Stimulated activated CD4-positive, alpha-beta T cell treated with anti-CD3 and anti-CD28 coated beads, Interleukin-1b, Interleukin-23, amount 100 ng/mL, for 24 hours (primary cell): Measurements from ENCODE around the gene LDLRAD3.
"Not testable (repeated sequence)": the region's sequence is repeated elsewhere in the genome, so short reads cannot be mapped to it uniquely, and the experiment has no call there.

Source experiments
- DNase-seq, 4 experiments: peaks; one replicate each; pipeline ENCODE4 v3.0.0-alpha.2; 2020; ENCODE audit warnings: low read depth in 4 of 4, low spot score in 1 of 4

LDLRAD3 gene

DNA sequence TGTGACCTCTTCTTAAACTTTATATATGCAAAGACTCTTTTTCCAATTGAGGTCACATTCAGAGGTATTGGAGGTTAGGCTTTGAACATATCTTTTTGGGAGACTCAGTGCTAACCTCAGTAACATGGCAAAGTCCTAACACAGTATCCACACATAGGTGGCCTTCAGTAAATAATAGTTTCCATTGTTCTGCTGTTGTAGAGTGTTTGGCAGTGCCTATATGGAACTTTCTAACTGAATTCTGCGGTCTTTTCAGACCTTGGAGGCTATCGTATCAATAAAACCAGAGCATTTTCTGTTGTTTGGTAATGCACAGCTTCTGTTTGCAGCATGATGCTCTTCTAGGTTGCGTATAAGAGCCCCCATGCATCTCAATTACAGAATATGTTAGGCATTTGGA is 47.0 kb downstream of the LDLRAD3 start:
- no peak for DNase-seq

DNA sequence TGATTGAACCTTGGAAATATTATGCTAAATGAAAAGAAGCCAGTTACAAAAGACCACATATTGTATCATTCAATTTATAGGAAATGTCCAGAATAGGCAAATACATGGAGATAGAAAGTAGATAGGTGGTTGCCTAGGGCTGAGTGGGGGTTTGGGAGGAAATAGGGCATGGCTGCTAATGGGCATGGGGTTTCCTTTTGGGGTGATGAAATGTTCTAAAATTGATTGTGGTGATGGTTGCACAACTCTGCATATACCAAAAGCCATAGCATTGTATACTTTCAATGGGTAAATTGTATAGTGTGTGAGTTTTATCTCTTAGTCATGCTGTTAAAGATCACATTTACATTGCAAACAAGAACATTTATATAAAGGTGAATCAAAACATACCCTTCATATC is 48.7 kb downstream of the LDLRAD3 start:
- no peak for DNase-seq

DNA sequence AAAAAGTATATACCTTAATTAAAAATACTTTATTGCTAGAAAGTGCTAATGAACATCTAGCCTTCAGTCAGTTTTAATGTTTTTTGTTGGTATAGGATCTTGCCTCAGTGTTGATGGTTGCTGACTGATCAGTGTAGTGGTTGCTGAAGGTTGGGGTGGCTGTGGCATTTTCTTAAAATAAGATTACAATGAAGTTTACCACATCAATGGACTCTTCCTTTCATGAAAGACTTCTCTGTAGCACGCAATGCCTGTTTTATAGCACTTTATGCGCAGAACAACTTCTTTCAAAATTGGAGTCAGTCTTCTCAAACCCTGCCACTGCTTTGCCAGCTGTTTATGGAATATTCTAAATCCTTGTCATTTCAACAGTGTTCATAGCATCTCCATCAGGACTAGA is 50.6 kb downstream of the LDLRAD3 start:
- no peak for DNase-seq

DNA sequence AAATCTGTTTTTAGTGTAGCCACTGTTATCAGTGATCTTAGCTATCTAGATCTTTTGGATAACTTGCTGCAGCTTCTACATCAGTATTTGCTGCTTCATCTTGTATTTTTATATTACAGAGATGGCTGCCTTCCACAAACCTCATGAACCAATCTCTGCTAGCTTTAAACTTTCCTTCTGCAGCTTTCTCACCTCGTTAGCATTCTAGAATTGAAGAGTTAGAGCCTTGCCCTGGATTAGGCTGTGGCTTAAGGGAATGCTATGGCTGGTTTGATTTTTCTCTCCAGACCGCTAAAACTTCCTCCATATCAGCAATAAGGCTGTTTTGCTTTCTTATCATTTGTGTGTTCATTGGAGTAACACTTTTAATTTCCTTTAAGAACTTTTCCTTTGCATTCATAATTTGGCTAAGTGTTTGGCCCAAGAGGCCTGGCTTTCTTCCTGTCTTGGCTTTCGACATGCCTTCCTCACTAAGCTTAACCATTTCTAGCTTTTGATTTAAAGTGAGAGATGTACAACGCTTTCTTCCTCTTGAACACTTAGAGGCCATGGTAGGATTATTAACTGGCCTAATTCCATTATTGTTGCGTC is 51.9 kb downstream of the LDLRAD3 start:
- DNase-seq: no peak

DNA sequence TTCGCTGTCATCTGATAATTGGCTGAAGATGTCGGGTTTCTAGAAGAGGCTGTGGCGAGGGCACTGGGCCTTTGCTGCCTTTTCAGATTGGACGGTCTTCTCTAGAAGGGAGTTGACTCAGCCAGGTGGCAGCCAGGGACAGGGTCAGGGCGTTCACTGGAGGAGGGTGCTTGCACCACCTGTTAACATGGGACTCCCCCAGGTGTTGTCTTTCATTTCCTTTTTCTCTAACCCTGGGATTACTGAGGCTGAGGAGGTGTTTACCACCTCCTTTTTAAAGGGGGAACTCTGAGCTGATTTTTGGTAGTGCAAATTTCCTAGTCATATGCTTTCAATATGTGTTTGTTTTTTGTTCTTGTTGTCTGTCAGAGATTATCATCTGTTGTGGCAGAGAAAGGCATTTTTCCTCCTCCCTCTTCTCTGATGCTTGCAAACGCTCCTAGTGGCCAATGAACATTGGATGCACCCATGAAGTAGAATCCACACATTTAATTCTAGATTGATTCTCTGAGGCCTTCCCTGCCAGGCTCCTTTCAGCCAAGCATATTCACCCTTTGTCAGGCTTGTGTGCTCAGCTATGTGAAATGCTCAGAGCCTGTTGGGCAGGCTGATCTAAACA is 54.1 kb downstream of the LDLRAD3 start:
- DNase-seq: no peak

DNA sequence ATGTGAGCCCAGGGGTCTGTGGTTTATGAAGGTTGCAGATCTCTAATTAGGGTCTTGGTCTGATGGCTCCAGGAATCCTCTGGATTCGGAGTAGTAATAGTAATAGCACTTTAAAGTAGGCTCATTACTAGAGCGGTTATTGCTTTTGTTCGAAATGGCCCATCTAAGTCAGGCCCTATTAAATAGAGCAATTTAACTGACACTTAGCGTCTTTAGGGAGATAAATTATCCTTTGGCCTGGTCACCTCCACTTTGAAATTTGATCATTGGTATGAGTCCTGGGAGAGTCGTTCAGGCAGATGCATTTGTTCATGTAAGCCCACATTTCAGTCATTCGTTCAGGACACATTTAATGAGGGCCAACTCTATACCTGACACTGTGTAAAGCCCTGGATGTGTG is 54.8 kb downstream of the LDLRAD3 start:
- DNase-seq: no peak

DNA sequence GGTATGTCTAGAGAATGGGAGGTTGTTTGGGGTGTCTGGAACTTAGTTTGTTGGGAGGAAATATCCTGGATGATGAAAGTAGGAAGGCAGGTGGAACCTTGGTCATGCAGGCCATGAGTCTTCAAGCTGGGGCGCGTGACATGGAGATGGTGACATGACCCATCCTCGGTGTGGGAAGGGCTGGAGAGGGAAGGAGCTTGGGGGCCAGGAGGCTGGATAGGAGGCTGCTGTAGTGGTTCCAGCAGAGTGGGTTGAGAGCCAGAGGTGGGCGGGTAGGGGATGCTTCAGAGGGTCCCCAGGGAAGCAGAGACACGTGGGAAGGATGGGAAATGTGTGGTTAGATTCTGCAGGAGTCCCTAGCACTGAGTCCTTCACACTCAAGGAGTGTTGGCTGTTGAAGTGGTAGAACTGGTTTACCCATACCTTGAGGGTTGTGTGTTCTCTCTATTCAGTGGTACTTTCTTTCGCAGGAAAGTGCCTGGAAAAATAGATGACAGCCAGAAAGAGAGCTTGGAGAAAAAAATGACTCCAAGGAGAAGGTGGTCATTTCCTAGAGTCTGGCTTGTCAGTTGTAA is 56.8 kb downstream of the LDLRAD3 start:
- no peak for DNase-seq

DNA sequence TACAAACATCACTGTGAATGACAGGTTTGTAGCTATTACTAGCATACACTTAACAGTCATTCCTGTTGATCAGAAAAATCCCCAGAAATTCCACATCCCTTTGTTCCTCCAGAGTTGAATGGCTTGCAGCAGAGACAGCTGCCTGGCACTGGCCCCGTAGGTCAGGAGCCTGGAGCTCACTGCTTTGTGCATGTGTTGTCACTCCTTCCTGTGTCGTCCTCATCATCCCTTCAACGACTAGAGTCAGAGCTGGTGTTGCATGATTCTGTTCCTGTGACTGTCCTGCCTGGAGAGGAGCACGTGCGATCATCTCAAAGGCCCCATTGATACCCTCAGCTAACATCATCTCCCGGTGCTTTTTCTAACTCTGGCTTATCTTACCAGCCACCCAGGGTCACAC is 58.3 kb downstream of the LDLRAD3 start:
- DNase-seq: no peak

DNA sequence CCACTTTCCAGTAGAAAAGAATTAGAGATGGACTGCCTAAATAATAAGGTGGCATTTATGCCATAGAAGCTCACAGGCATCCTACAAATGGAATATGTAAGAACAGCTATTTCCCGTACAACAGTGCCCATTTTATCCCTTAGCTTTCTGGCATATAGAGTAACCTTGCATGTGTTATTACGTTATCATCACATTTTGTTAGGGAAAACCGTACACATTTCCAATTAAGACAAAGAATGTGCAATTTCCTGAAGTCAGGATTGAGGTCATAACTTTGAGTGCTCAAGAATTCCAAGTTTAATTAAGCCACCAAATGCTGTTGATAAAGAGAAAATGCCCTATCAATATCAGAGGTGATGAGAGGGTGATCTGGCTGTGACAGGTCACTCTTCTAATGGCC is 58.9 kb downstream of the LDLRAD3 start:
- no peak for DNase-seq

DNA sequence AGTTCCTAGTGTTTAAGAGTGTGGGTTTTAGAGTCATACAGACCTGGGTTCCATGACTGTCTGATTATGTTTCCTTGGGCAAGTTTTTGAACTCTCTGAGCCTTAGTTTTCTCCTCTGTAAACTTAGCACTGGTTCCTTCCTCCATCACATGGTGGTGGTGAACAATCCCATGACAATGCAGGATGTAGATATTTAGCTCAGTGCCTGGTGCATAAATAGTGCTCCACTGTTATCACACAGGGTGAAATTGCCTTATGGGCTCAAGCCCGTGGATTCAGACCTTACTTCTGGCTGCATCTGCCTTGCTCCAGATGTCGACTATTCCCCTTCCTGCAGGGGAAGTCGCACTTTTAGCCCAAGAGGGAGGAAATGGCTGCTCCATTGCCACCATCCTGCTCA is 62.7 kb downstream of the LDLRAD3 start:
- no peak for DNase-seq

DNA sequence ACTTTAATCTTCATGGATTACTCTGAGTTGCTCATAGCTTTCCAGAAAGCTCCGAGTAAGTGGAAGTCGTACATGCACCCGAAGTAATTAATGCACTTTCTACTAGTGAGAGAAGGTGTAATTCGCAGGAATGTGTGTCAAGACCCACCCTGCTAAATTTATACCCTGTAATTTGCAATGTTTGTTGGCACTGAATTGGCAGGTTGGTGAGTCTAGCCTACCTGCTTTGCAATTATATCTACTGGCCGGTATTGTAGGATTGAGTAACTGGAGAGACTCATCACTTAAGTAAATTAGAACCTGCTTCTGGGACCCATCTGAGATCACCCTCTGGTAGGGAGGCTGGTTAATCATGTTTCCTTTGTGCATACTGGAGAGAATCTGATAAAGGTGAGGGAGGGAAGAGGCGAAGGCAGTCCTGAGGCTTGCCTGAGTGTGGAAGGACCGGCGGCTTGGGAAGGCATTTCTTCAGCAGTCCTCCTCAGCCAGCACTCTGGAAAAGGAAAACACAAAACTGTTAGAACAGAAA is 63.3 kb downstream of the LDLRAD3 start:
- DNase-seq: no peak

DNA sequence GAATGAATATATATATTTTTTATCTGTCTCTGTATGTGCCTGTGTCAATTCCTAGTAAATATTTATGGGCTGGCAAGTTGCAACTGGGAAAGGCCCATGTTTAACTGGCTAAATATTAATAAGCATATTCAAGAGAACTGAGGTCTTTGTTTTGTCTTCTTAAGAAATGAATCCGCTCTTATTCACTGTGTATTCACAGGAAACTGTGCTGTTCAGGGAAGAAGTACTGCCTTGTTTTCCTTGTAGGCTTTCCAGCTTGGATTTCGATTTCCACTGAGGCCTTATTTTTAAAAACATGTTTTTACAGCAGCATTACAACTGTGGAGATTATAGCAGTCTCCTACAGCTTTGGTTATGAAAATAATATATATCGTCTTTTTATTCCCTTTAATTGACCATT is 64.7 kb downstream of the LDLRAD3 start:
- no peak for DNase-seq

DNA sequence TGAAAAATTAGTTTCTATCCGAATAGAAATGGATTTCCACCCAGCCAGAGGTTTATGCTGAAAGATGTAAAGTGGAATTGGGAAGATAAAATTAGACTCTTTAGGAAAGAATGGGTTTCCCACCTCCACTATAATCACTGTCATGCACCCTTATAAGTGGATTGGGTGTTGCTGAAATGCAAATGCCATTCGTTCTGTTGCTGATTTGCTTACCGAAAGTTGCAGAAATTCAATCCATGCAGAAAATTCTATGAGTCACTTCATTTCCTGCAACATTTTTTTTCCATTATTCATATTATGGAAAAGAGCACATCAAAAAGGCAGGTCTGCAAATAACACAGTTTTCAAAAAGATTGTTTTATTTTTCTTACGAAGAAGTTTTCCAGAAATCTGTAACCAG is 65.6 kb downstream of the LDLRAD3 start:
- no peak for DNase-seq

DNA sequence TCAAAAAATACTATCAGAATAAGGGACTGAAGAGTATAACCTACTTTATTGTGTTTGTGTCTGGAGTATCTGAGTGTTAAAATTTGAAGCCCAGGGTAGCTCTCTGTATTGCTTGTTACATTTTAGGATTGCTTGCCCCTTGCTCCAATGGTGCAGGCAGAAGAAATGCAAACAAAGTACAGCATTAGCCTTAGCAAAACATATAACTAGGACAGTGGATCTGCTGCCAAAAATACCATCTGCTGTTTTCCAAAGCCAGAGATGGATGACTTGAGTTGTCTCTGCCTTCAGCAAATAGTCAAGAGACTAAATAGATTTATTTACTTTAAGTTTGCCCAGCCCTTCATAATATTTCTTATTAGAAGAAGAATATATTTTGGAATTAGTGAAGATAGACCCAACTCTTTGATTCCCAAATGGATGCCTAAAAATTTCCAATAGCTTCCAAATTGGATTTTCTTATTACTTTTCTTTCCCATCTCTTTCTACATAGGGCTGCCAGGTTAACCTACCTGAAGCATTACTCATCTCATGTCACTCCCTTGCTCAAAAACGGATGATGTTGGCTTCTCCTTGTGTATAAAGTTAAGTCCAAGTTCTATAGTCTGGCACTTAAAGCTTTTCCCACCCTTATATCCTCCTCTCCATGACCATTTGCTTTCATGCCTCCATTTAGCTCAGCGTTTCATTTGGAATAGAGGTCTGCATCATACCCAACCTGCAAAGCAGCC is 66.3 kb downstream of the LDLRAD3 start:
- DNase-seq: no peak

DNA sequence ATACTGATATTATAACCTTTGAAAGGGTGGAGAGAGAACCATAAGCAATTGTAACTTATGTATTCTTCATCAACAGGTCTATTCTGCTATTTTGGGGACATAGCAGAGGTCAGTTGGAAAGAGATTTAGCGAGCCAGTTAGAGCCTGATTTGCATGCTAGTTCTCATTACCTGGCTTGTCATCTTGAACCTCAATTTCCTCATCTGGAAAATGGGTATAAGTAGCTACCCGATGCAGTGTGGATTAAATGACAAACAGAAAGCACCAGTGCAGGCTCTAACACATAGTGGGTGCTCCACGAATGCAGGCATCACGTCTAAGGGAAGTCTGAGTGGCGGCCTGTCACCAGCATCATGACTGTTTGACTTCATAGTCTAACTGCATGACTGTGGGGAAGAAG is 67.7 kb downstream of the LDLRAD3 start:
- no peak for DNase-seq

DNA sequence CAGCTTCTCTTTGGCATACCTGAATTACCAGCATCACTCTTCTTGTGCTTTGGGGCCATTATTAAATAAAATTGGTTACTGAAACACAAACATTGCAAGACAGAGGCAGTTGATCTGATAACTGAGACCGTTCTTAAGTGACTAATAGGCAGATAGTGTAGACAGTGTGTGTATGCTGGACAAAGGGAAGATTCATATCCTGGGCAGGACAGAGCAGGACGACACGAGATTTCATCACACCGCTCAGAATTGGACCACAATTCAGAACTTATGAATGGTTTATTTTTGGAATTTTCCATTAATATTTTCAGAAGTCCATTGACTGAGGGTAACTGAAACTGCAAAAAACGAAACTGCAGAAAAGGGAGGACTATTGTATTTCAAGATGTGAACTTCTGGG is 68.6 kb downstream of the LDLRAD3 start:
- DNase-seq: no peak

DNA sequence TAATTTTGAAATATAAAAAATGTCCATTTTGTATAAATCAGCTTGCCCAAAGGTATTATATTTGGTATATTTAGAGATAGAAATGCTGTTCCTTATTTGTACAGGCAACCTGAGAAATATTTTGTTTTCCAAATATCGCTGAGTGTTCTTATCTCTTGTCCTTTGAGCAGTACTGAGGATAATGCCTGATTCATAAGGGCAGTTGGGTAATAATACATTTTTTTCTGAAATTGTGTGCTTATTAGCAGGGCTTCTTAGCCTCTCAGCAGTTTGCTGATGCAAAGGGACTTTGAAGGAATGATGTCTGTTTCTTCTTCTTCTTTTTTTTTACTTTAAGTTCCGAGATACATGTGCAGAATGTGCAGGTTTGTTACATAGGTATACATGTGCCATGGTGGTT is 69.1 kb downstream of the LDLRAD3 start:
- no peak for DNase-seq

DNA sequence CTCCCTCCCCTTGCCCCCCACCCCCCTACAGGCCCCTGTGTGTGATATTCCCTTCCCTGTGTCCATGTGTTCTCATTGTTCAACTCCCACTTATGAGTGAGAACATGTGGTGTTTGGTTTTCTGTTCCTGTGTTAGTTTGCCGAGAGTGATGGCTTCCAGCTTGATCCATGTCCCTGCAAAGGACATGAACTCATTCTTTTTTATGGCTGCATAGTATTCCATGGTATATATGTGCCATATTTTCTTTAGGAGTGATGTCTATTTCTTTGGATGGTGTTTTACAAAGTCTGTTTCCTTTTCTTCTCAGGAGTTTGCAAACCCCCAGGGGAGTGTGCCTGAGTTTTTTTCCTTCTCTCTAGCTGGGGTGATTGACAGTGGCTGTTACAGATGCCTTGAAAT is 69.6 kb downstream of the LDLRAD3 start:
- DNase-seq: not testable (repeated sequence)

DNA sequence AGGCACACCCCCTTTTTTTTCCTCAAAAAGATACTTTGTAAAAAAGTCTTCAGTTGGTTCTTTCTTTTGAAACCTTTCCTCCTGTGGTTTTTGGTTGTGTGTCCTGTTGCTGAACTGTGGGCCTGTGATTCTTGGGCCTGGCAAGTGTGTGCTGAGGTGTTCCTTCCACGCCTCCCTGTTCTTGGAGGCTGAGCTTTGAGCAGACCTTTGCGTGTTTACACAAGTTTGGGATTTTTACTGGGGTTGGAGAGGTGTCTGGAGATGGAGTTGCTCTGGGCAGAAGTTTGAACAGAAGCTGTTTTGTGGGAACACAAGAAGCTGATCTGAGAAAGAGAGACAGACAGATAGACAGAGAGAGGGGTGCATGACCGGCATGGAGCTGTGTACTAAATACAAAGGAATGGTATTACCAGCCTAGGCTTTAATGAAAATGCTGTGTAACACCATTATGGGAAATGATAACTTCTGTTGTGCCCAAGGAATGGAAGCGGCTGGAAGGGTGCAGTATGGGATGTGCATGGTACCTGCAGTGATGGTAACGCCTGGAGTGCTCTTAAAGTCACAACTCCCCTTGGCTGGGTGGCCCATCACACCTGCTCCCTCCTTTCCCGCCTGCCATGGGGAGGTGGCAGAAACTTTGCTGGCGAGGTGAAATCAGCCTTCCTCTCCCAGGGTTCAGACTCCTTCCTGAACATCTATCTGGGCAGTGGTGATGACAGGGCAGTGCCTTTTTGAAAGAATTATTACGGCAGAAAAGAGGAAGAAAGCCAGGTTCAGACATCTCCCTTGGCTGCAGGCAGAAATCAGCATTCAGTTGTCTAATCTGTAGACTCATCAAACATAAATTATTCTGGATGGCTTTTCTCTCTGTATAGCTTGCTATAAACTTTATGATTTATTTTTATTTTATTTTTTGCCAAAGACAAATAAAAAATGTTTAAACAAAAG is 70.4 kb downstream of the LDLRAD3 start:
- no peak for DNase-seq

DNA sequence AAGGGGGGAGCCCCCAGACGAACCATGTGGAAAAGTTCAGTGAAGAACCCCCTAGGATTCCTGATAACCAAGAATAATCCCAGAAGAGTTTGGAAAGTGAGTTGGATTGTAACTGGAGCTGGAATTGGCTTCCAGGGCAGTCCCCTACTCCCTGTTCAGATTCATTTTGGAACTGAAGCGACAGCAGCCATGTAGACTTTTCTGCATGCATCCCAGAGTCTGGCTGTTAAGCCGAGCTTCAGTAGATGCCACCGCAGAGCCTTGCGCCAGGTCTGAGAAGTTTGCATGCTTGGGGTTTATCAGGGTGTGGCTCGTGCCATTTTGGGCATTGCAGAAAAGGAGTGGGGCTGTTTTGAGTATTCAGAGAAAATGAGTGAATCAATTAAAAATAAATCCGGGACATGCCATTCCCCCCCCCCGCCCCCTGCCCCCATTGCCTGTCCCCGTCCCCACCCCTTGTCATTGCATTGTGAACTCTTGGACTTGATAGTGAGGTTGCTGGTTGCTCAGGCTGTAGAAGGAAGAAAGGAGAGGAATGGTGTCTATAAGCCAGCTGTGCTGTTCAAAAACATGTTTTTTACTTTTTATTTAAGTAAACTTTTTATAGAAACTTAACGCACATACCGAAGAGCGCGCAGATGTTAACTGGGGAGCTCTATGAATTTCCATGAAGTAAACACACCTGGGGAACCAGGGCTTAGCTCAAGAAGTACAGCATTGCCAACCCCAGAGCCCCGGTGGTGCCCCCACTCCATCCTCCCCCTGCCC is 71.2 kb downstream of the LDLRAD3 start:
- DNase-seq: no peak
